ENCODE data around the gene POLR2M.

- TF ChIP-seq CTCF (IDR thresholded peaks at IDR 0.05; ENCODE audit: low read depth, low read length) (no peak), MAX (IDR thresholded peaks at IDR 0.05; ENCODE audit: low read depth, low read length) (no peak), MYC (IDR thresholded peaks at IDR 0.05; ENCODE audit: low read depth, low read length) (no peak), POLR2A (IDR thresholded peaks at IDR 0.05; ENCODE audit: extremely low read depth, insufficient read length) (no peak)
Measured at GRCh38 chr15:57727031-57727430, 20.5 kb downstream of the POLR2M start.

Measured in NB4 (cell line).